Heart left ventricle (tissue), 16 donors: ENCODE data around the gene TSSC4. TPM values are rescaled to one million over a fixed set of nuclear protein-coding genes. Genes with fewer than 3 reads are reported as not detected.

Experiments used
- ATAC-seq, 4 donors: fragments of 200-7000 bp; cut with Tn5 transposase; one replicate each; pipeline ENCODE4 v1.9.1; 2020 to 2022; ENCODE audit warnings: moderate library complexity in 4 of 4, mild to moderate bottlenecking in 3 of 4, moderate number of reproducible peaks in 1 of 4
- DNase-seq, 5 donors: peaks; one replicate each; pipeline ENCODE4 v3.0.0-alpha.2; 2020
- H3K27ac ChIP-seq, 12 donors: fragments of 200-600 bp; sonication (generic) in 4 of 12; one replicate each; pipeline versions ENCODE4 v1.5.0 to v1.8.0; 2016 to 2022; ENCODE audit warnings: mild to moderate bottlenecking in 2 of 12
- H3K27me3 ChIP-seq, 9 donors: fragments of 200-600 bp; sonication (generic) in 2 of 9; one replicate each; pipeline versions ENCODE4 v1.5.1 to v1.8.0; 2016 to 2022; ENCODE audit warnings: mild to moderate bottlenecking in 3 of 9
- H3K36me3 ChIP-seq, 9 donors: fragments of 200-600 bp; sonication (generic) in 2 of 9; one replicate each; pipeline versions ENCODE4 v1.5.0 to v1.8.0; 2018 to 2022; ENCODE audit warnings: mild to moderate bottlenecking in 2 of 9
- H3K4me1 ChIP-seq, 12 donors: fragments of 200-600 bp; sonication (generic) in 4 of 12; one replicate each; pipeline versions ENCODE4 v1.5.0 to v1.8.0; 2016 to 2022; ENCODE audit warnings: mild to moderate bottlenecking in 3 of 12
- H3K4me3 ChIP-seq, 12 donors: fragments of 200-600 bp; sonication (generic) in 4 of 12; one replicate each; pipeline versions ENCODE4 v1.5.0 to v1.8.0; 2017 to 2022; ENCODE audit warnings: mild to moderate bottlenecking in 9 of 12, moderate library complexity in 4 of 12
- H3K9me3 ChIP-seq, 12 donors: fragments of 200-600 bp; sonication (generic) in 4 of 12; one replicate each; pipeline versions ENCODE4 v1.5.0 to v1.8.0; 2016 to 2022; ENCODE audit warnings: mild to moderate bottlenecking in 1 of 12
- CTCF ChIP-seq, 12 donors: fragments of 200-600 bp; sonication (generic) in 4 of 12; IDR thresholded peaks; one replicate each; pipeline versions ENCODE4 v1.5.0 to v1.8.0; 2018 to 2022; ENCODE audit warnings: antibody characterized with exemption in 12 of 12, mild to moderate bottlenecking in 5 of 12
- POLR2A ChIP-seq, 2 donors: fragments of 450-650 bp; IDR thresholded peaks; one replicate each; pipeline ENCODE4 v1.6.1; 2017; ENCODE audit warnings: antibody characterized with exemption in 2 of 2, mild to moderate bottlenecking in 2 of 2, moderate library complexity in 2 of 2
- WGBS, 4 donors: extraction: QIAGEN DNeasy Blood & Tissue Kit in 2 of 4; methylation state at CpG; one replicate each; pipeline versions ENCODE4 v1.1.5 to v1.1.7; 2013 to 2018; 5-methylcytosine and 5-hydroxymethylcytosine counted together
- intact Hi-C, 10 donors: fragments of 100-400 bp; cut with DNase I; formaldehyde crosslinking; loops; one replicate each; pipeline versions ENCODE4 v1.11.1 to v1.14.2; 2022
- polyA plus RNA-seq, 2 donors: library from polyadenylated mRNA; stranded (reverse); fragments of 200-250 nt; gene quantifications; one replicate each; pipeline ENCODE4 v1.2.3, GENCODE V29; 2013
- total RNA-seq, 9 donors: library from RNA; depleted of rRNA in 2 of 9; stranded (reverse); fragments of >200 nt in 2 of 9; fragmentation: NEBNext Ultra II Directional in 3 of 9; extraction: Animal tissue kit (Norgen Biotek cat#: 25700) in 3 of 9; gene quantifications; one replicate each; pipeline versions ENCODE4 v1.1.0 to v1.2.4, GENCODE V29; 2016 to 2023
- donor health status: ischemic (EF 13 %, LVEDD 7.1; RV severe dilation, severe dysfunction).
- donor health status: healthy with polysubstance abuse.
- donor health status: DM: no; HTN: yes; CAD: no.
- donor health status: DM: no; HTN: no; CAD: no.
- donor health status: ischemic (EF 25% LVEDD 6.9; RV normal size, moderate dysfunction).
- donor health status: ischemic (EF 25% LVEDD 5.7; RV mildly dilated, moderate dysfunction).
- donor health status: healthy.
- donor health status: DM: yes; HTN: yes; CAD: no.
- donor health status: ischemic (EF 35%, LVEDD 5.7; RV mildly dilated, moderate dysfunction).
- donor health status: nonischemic (EF 11% LVEDD 7.7; RV severe dilation, severe dysfunction).
- donor health status: DM: yes; HTN: yes; CAD: no.
- donor health status: PGD.
- donor health status: ischemic (EF 29% LVEDD 5.4; RV normal size, mild dysfunction).
- donor health status: nonischemic (EF 23%, LVEDD 6.1; RV moderate dilation, normal function).

TSSC4 gene
- total and polyA plus RNA-seq, 11 donors, result 23.4 to 75.9 (median 37.2) TPM

GRCh38 chr11:2453436-2453835 lies 52.9 kb downstream of the TSSC4 start:
- no peak for DNase-seq
- intact Hi-C loops, result no loop called here
- TF ChIP-seq CTCF (IDR thresholded peaks at IDR 0.05) (no peak), POLR2A (IDR thresholded peaks at IDR 0.05) (no peak)
- no peak overlapping the region for H3K27ac ChIP-seq
- H3K36me3 ChIP-seq, result no peaks in the 10 kb centered on the region
- H3K9me3 ChIP-seq, result peaks cover 0 to 2% (median 0%) of the 10 kb centered on the region in 12 donors
- no peak for ATAC-seq
- H3K4me3 ChIP-seq, result no peak overlapping the region
- 93 to 98% (median 96%) methylated on average over 5 of the region's 5 CpGs for WGBS, 4 donors
- H3K27me3 ChIP-seq, result no peaks in the 10 kb centered on the region
- H3K4me1 ChIP-seq, result peaks cover 0 to 14% (median 5%) of the 10 kb centered on the region in 12 donors

Other genes with a start within 250 kb of the TSSC4 start
- under 1 TPM in 1 of 9 donors, not detected in 8; 0.67 TPM for gene INS, start 239.5 kb upstream of the TSSC4 start, total RNA-seq
- gene INS, start 239.5 kb upstream of the TSSC4 start, polyA plus RNA-seq, result 1 to 10 TPM in 1 of 2 donors, not detected in 1; 1.8 TPM
- gene TH, start 228.9 kb upstream of the TSSC4 start, total RNA-seq, result not detected
- gene TH, start 228.9 kb upstream of the TSSC4 start, polyA plus RNA-seq, result under 1 TPM in 1 of 2 donors, not detected in 1; 0.08 TPM
- gene ASCL2, start 130.2 kb upstream of the TSSC4 start, total RNA-seq, result 1 to 10 TPM in 1 of 9 donors, under 1 TPM in 2, not detected in 6; 0.33 to 2.3 (median 0.54) TPM
- under 1 TPM in 1 of 2 donors, not detected in 1; 0.07 TPM for gene ASCL2, start 130.2 kb upstream of the TSSC4 start, polyA plus RNA-seq
- 10 to 100 TPM in 8 of 9 donors, 1 to 10 TPM in 1; 4.8 to 41.2 (median 29.9) TPM for gene C11orf21, start 98.8 kb upstream of the TSSC4 start, total RNA-seq
- gene C11orf21, start 98.8 kb upstream of the TSSC4 start, polyA plus RNA-seq, result 10 to 100 TPM in 1 of 2 donors, 1 to 10 TPM in 1; 5.1 to 34.6 TPM
- 10 to 100 TPM in 7 of 9 donors, 1 to 10 TPM in 2; 9.5 to 29.5 (median 19.2) TPM for gene TSPAN32, start 98.7 kb upstream of the TSSC4 start, total RNA-seq
- gene TSPAN32, start 98.7 kb upstream of the TSSC4 start, polyA plus RNA-seq, result 10 to 100 TPM in 1 of 2 donors, 1 to 10 TPM in 1; 3.5 to 15.5 TPM
- gene CD81, start 23.4 kb upstream of the TSSC4 start, total RNA-seq, result 100 to 1,000 TPM; 277 to 994 (median 568) TPM
- 100 to 1,000 TPM; 442 to 518 TPM for gene CD81, start 23.4 kb upstream of the TSSC4 start, polyA plus RNA-seq
- gene TRPM5, start 43.8 kb downstream of the TSSC4 start, total RNA-seq, result not detected
- not detected for gene TRPM5, start 43.8 kb downstream of the TSSC4 start, polyA plus RNA-seq
- gene KCNQ1, start 44.3 kb downstream of the TSSC4 start, total RNA-seq, result 10 to 100 TPM; 18.6 to 42.4 (median 38.4) TPM
- gene KCNQ1, start 44.3 kb downstream of the TSSC4 start, polyA plus RNA-seq, result 10 to 100 TPM; 24.7 to 31.4 TPM